GM19395 (cell line): ENCODE measurements around the gene PGM2.
"Not testable (repeated sequence)": the region's sequence is repeated elsewhere in the genome, so short reads cannot be mapped to it uniquely, and the experiment has no call there.

Experiments
- ATAC-seq: cut with Tn5 transposase; IDR thresholded peaks from one replicate; pipeline ENCODE4 v1.9.1; 2021; ENCODE audit warnings: mild to moderate bottlenecking, moderate library complexity; ENCODE audit not compliant: unreplicated experiment

PGM2 gene

DNA sequence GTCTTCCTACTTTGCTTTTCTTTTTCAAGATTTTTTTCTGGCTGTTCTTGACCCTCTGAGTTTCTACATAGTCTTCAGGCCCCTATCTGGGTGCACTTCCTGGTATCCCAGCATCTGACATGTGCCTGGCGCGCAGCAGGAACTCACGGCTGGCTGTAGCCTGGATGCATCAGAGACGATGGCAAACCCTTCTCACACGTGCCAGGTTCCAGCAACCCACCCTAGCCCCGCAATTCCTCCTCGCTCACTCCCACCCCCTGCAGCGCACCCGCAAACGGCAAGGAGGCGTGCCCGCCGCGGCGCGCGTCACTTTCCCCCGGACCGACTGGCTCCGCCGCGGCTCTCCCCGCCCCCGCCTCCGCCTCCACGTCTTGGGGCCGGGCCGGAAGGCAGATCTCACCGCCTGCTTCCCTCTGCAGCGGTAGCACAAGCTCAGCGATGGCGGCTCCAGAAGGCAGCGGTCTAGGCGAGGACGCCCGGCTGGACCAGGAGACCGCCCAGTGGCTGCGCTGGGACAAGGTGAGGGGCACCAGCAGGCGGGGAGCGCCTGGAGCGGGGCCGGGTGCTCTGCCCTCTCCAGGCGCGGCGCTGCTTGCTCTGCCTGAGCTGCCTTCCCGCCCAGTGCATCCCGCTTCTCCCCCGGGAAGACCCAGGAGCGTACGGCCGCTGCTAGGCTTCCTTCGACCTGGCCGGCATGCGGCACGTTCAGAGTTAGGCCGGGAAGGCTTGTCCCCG is at the start of gene PGM2:
Gene PGM2 (plus strand): TSS at position 392 of the 735 bp plus-strand sequence. CDS start 47 bp downstream, at position 439.
- ATAC-seq, result peak; percentile 93

GRCh38 chr4:37779896-37780295 is 46.6 kb upstream of the PGM2 start:
- no peak for ATAC-seq

- no peak for ATAC-seq
Observed at GRCh38 chr4:37780444-37781130, 45.9 kb upstream of the PGM2 start.

DNA sequence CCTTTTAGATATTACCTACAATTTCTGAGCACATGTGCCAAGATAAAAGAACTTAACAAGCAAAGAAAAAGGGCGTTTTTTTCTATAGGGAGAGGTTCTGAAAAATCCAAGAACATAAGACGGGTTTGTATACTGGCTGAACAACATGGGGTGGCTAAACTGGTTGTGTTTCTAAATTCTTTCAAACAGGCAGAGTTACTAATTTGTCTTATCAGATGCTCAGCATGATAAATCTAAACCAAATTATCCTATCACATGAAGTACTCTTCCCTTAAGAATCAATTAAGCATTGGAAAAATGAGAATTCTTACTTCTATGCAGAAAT is 45.4 kb upstream of the PGM2 start:
- ATAC-seq, result no peak

DNA sequence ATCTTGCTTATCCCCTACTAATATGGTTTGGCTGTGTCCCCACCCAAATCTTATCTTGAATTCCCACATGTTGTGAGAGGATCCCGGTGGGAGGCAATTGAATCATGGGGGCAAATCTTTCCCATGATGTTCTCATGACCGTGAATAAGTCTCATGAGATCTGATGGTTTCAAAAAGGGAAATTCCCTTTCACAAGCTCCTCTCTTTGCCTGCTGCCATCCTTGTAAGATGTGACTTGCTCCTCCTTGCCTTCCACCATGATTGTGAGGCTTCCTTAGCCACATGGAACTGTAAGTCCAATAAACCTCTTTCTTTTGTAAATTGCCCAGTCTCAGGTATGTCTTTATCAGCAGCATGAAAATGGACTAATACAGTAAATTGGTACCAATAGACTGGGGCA is 40.2 kb upstream of the PGM2 start:
- not testable (repeated sequence) for ATAC-seq

DNA sequence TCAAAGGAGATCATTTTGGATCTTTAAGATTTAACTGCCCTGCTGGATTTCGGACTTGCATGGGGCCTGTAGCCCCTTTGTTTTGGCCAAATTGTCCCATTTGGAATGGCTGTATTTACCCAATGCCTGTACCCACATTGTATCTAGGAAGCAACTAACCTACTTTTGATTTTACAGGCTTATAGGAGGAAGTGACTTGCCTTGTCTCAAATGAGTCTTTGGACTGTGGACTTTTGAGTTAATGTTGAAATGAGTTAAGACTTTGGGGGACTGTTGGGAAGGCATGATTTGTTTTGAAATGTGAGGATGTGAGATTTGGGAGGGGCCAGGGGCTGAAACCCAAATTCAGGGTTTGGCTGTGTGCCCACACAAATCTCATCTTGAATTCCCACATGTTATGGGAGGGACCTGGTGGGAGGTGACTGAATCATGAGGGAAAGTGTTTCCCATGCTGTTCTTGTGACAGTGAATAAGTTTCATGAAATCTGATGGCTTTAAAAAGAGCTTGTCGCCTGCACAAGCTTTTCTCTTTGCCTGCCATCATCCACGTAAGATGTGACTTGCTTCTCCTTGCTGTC is 38.5 kb upstream of the PGM2 start:
- not testable (repeated sequence) for ATAC-seq

DNA sequence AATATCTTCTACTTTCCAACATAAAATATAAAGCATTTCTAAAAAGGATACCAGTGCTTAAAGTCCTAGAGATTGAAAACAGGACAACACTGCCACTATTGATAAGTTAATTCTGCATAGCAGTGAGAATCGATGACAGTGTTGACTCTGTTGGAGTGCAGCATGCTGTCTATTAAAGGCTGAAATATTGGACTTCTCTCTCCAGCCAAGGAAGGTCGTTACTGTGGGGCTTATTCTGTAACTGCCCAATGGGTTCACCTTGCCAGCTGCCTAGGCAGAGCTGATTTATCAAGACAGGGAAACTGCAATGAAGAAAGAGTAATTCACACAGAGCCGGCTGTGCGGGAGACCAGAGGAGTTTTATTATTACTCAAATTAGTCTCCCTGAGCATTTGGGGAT is 37.7 kb upstream of the PGM2 start:
- ATAC-seq, result no peak

DNA sequence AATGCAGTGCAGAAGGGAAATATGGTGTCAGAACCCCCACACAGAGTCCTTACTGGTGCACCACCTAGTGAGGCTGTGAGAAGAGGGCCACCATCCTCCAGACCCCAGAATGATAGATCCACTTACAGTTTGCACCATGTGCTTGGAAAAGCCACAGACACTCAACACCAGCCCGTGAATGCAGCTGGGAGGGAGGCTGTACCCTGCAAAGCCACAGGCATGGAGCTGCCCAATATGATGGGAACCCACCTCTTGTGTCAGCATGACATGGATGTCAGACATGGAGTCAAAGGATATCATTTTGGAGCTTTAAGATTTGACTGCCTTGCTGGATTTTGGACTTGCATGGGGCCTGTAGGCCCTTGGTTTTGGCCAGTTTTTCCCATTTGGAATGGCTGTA is 34.2 kb upstream of the PGM2 start:
- no peak for ATAC-seq

DNA sequence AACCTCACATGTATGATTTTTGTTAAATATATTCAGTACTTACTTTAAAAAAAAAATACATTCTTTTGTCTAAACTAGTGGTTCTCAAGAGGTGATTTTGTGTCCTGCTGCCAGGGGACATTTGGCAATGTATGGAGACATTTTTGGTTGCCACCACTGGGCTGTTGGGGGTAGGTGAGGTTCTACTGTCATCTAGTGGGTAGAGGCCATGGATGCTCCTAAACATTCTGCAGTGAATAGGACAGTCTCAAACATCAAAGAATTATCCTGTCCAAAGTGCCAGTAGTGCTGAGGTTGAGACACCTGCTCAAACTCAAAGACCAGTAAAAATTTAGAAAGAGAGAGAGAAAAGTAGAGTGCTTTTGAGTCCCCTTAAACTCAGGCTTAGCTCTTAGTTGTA is 32.9 kb upstream of the PGM2 start:
- no peak for ATAC-seq

DNA sequence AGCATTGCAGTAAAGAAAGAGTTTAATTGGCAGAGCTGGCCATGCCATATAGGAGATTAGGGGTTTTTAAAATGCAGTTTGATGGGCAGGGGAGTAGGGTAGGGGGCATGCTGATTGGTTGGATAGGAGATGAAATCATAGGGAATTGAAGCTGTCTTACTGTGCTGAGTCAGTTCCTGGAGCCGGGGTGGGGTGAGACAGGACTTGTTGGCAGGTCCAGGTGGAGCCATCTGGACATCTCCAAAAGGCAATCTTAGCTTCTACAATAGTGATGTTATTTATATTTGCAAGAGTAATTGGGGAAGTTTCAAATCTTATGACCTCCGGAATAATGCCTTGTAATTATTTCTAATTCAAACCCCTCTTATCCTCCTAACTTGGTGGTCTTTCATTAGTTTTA is 32.4 kb upstream of the PGM2 start:
- ATAC-seq, result no peak

DNA sequence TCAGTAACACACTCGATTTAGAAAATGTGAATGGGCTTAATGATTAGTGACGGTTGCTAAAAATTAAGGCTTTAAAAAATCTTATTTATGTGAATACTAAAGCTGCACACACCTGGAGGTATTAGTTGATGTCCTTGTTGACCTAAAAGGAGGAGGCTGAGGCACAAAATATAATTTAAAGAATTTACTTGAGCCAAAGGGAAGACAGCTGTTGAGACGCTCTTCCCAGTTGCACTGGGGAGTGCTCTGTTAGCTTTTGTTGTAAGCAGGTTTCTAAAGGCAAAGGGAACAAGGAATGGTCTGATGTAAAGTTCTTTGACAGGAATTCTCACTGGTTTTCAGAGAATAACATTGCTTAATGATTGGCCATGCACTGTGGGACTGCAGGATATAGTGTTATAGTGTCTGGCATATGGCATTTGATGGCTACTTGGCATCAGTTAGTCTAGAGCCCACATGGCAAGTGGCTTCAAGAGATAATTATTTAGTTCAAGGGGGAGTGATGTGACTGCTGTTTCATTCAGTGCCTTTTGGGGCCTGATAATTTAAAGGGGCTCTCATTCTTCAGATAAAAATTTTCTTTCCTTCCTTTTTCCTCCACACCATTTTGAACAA is 30.8 kb upstream of the PGM2 start:
- ATAC-seq, result no peak

DNA sequence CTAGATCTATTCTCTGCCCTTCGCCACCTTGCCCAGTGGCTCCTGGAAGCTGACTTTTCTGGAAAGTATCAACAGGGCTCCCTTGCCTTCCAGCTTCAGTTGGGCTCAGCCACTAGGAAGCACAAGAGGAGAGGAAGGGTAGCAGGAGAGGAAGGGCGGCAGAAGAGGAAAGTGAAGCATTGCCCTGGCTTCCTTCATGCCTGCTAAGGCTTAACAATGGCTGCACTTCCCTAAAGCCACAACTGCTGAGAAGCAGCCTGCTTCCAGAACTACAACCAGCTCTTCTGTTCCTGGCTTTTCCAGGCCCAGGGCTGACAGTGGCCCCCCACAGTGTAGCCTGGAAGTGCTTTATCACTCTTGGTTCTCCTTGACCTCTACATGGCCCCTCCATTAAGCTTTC is 29.1 kb upstream of the PGM2 start:
- no peak for ATAC-seq

- ATAC-seq, result no peak
Observed at GRCh38 chr4:37797923-37798322, 28.6 kb upstream of the PGM2 start.

DNA sequence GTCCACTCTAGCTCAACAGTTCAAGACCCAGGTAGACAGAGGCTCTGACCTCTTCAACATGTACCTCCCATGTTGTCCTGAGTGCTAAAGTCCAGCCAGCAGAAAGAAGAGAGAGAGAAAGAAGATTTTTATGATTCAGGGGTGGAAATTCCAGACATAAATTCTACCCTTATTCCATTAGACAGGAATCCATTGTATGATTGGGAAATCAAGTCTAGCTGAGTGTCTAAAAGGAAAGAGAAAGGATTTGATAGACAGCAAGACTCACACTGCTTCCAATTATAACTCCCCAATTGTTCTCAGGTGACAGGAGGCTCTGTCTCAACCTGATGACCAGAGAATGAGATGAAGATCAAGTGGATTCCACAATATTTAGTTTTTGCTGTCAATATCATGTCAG is 27.9 kb upstream of the PGM2 start:
- no peak for ATAC-seq

GRCh38 chr4:37799941-37800554 is 26.4 kb upstream of the PGM2 start:
- ATAC-seq, result no peak

DNA sequence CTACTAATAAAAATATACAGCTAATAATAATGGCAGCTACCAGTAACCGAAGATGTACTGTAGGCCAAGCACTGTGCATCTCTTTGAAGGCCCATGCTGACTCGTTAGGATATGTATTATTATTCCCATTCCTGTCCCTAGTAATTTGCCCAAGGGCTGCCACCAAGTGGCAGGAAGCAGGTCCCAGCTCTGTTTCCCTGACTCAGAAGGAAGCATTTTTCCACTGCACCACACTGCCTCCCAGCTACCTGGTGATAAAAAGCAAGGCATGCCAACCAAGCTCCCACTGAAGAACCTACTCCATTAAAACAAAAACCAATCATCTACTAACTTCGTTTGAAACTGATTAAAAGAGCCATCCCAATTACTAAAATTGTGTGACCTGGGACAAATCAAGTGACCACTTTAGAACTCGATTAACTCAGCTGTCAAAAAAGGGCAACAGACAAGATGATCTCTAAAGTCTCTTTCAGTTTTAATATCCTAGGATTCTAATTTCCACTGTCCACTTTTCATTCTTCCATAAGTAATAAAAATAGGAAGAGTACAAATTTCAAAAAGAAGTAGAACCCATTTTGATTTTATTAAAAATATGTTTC is 24.3 kb upstream of the PGM2 start:
- no peak for ATAC-seq

GRCh38 chr4:37803348-37803973 is 23.0 kb upstream of the PGM2 start:
- no peak for ATAC-seq

DNA sequence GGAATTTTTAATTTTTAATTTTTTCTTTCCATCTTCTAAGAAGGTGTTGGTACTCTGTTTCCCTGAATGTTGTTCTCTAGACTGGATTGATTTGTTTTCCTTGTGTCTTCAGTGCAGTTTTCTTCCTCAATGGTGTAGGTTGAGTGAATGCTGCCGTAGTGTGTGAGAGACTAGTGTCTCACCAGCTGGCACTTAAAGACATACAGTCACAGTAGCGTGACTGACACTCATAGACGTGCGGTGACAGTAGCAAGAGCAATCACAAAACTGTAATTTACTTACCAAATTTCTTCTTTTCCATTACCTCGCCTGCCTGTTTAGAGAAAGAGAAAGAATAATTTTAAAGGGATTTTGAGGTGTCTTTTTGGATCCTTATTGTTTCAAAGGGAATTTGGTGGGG is 21.4 kb upstream of the PGM2 start:
- no peak for ATAC-seq

GRCh38 chr4:37812713-37813112 is 13.8 kb upstream of the PGM2 start:
- no peak for ATAC-seq

GRCh38 chr4:37815591-37815990 is 10.9 kb upstream of the PGM2 start:
- no peak for ATAC-seq

DNA sequence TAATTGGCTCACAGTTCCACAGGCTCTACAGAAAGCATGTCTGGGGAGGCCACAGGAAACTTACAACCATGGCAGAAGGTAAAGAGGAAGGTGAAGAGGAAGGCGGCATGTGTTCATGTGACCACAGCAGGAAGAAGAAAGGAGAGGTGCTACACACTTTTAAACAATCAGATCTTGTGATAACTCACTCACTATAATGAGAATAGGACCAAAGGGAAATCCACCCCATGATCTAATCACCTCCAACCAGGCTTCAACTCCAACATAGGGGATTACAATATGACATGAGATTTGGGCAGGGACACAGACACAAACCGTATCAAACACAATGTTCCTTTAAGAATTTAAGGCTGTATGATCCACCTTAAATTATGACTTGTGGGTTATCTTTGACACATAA is 10.5 kb upstream of the PGM2 start:
- no peak for ATAC-seq
